Measurements from ENCODE around the gene BET1.

DNA sequence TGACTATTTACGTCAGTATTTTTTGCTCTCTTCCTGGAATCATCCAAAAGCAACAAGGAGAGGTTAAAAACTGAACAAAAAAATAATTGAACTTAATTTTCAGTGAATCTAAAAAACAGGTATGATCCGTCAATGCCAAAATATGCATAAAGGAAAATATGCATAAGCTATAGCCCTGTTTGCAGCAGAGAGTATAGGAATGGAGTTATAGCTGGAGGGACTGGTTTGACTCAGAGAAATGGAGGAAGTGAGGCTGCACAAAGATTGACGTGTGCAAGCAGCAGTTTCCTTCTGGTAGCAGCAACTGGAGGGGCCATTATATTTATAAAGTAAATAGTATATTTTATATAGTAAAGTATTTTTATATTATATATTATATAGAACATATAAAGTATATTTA, 45.5 kb downstream of the BET1 start:
- TF ChIP-seq, protein P1, sequence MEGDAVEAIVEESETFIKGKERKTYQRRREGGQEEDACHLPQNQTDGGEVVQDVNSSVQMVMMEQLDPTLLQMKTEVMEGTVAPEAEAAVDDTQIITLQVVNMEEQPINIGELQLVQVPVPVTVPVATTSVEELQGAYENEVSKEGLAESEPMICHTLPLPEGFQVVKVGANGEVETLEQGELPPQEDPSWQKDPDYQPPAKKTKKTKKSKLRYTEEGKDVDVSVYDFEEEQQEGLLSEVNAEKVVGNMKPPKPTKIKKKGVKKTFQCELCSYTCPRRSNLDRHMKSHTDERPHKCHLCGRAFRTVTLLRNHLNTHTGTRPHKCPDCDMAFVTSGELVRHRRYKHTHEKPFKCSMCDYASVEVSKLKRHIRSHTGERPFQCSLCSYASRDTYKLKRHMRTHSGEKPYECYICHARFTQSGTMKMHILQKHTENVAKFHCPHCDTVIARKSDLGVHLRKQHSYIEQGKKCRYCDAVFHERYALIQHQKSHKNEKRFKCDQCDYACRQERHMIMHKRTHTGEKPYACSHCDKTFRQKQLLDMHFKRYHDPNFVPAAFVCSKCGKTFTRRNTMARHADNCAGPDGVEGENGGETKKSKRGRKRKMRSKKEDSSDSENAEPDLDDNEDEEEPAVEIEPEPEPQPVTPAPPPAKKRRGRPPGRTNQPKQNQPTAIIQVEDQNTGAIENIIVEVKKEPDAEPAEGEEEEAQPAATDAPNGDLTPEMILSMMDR (IDR thresholded peaks at IDR 0.05; ENCODE audit: low read depth, low read length) = no peak
- no peak for TF ChIP-seq EZH2phosphoT487 (IDR thresholded peaks at IDR 0.05; ENCODE audit: low read depth)
